LNCaP clone FGC (cell line): ENCODE measurements around the gene TNIP3.

Experiments used
- DNase-seq: peaks from one replicate; pipeline ENCODE4 v3.0.0-alpha.2; 2011; ENCODE audit warnings: low read depth
- H3K4me3 ChIP-seq: 2 replicates; pipeline ENCODE4 v1.5.1; 2011; ENCODE audit warnings: mild to moderate bottlenecking, low read depth, low read length, control low read depth
- CTCF ChIP-seq: IDR thresholded peaks from 2 replicates; pipeline ENCODE4 v1.5.1; 2012; ENCODE audit warnings: mild to moderate bottlenecking; ENCODE audit not compliant: control insufficient read depth, insufficient read depth; ENCODE audit errors: extremely low read depth

Gene TNIP3

DNA sequence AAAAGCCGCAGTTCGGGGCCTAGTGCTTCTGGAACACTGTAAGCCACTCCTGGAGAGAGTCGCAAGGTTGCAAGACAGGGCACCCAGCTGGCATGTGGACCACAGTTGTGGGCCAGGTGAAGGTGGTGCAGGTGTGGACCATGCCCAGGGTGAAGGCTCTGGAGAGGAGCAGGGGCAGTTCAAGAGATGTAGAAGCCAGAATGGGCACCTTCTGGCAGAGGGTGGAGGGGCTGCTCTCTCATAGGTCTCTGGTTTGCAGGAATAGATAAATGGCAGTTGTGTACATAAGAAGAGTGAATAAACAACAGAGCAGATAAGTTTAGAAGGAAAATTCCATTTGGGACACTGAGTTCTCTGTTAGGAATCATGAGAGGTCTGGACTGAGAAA, 38.6 kb downstream of the TNIP3 start:
- no peak for TF ChIP-seq CTCF
- no peak overlapping the region for H3K4me3 ChIP-seq
- no peak for DNase-seq

DNA sequence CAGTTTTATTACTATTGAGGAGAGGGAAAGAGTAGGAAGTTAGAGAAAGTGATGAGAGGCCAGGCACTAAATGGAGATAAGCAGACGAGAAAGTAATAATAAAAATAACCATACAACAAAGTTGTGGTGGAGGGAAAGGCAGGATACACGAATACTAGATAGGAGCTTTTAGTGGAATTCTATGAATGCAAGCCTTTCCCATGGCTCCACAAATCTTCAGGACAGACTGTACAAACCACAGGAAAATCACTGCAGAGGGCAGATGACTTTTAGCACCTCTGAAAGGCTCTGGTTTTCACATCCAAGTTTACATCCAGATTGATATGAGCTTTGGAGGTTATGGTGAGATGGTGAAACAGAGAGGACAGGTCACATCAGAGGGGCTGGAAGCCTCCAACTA, 41.5 kb downstream of the TNIP3 start:
- TF ChIP-seq CTCF = no peak
- H3K4me3 ChIP-seq = no peak overlapping the region
- no peak for DNase-seq

DNA sequence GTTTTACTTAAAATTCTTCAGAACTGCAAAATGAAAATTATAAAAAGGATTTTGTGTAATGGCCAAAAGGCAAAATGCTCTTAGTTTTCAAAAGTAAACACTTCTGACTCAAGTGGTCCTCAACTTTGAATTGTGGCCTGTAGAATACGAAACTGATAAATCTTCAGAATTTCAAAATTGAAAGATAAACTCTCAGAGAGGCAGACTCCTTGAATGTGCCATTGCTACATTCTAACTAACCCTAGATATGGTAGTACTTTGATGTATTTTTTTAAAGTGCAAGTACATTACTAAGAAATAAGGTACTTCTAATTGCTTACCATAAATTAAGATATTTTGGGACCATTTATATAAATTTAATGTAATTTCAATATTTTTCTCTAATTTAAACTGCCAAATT, 44.4 kb downstream of the TNIP3 start:
- TF ChIP-seq CTCF = no peak
- no peak for DNase-seq
- no peak overlapping the region for H3K4me3 ChIP-seq

DNA sequence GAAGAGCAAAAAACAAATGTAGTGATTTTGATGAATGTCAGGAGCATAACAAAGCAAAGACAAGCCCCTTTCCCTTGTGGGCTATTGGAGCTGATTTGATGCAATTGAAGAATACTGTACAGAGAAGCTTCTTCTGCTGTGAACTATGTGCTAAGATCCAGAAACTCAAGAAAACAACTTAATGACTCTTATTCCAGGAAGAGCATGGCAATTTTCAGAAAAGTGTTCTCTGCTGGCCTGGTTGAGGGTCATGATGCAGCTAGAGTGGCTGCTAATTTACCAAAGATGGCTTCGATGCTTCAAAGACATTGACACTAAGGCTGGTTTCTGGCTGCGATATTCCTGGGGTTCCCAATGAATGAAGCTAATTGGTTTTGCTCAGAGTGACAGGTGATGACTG, 45.8 kb downstream of the TNIP3 start:
- DNase-seq = no peak
- TF ChIP-seq CTCF = no peak

DNA sequence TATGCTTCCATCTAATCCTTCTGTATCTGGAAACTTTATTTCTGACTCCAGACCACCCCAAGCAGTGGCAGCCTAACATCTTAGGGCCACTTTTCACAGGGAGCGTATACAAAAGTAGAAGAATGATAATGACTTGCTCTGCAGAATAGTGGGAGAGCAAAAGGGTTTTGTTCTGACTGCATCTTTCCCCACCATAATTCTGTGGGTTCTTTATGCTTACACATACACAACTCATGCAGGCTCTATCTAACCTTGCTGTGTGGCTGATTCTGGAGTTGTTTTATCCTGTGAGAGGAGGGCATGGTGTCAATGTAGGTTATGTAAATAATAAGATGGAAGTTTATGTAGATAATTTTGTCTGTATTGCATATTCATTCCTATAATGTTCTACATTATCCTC, 49.4 kb downstream of the TNIP3 start:
- no peak for TF ChIP-seq CTCF
- H3K4me3 ChIP-seq = no peak overlapping the region
- no peak for DNase-seq

More for the DNA sequence above, 45.8 kb downstream of the TNIP3 start:
- H3K4me3 ChIP-seq = no peak overlapping the region

GRCh38 chr4:121112530-121112929, 51.6 kb downstream of the TNIP3 start:
- peak; percentile 23; the same call in 1 of the 2 replicates for TF ChIP-seq CTCF
- H3K4me3 ChIP-seq = no peak overlapping the region
- DNase-seq = no peak

- no peak for DNase-seq
- no peak for TF ChIP-seq CTCF
- H3K4me3 ChIP-seq = no peak overlapping the region
Measured at GRCh38 chr4:121108557-121108956, 55.6 kb downstream of the TNIP3 start.
